ENCODE data around the gene ADAP2.
"Not testable (repeated sequence)": the region's sequence is repeated elsewhere in the genome, so short reads cannot be mapped to it uniquely, and the experiment has no call there.

ADAP2 gene

GRCh38 chr17:30928584-30928983, 6.8 kb downstream of the ADAP2 start:
- CTCF ChIA-PET, result interaction anchor here (0.6 kb wide), 1 partner anchor 79 kb away, joined by 3 read pairs; no protein-coding TSS in a partner anchor
- no peak for TF ChIP-seq ZBTB10 (tag by site-specific recombination; IDR thresholded peaks at IDR 0.05)
- TF ChIP-seq ZNF664 (tag by site-specific recombination; IDR thresholded peaks at IDR 0.05), result no peak
- no peak for TF ChIP-seq HOXA7 (CRISPR knock-in tag; IDR thresholded peaks at IDR 0.05; ENCODE audit: borderline replicate concordance)
- TF ChIP-seq ZNF571 (tag by site-specific recombination; IDR thresholded peaks at IDR 0.05), result no peak
- no peak for TF ChIP-seq SP7 (tag by site-specific recombination; IDR thresholded peaks at IDR 0.05)
- POLR2A ChIA-PET, result interaction anchor here (0.6 to 0.8 kb wide), 2 partner anchors 22 to 219 kb away, joined by 3 to 4 read pairs; partner anchors contain the start of gene TEFM

GRCh38 chr17:30929081-30929633, 7.4 kb downstream of the ADAP2 start:
- POLR2A ChIA-PET, result interaction anchor here (0.6 to 0.8 kb wide), 2 partner anchors 23 to 219 kb away, joined by 3 to 4 read pairs; partner anchors contain the start of gene TEFM
- Histone ChIP-seq H3K4me1 (ENCODE audit: control insufficient read depth, insufficient read depth, low read length) (no peaks in the 10 kb centered on the region), H3K9me3 (ENCODE audit: control insufficient read depth, insufficient read depth, low read depth, low read length) (no peaks in the 10 kb centered on the region), H3K27ac (ENCODE audit: extremely low read depth, low read depth, low read length) (no peak overlapping the region), H3K36me3 (ENCODE audit: control insufficient read depth in 2 of 2, insufficient read depth in 1 of 2, low read length in 2 of 2) (peaks cover 0 to 57% of the 10 kb centered on the region in 2 experiments; a peak in 2 of 3 replicates), H3K4me3 (ENCODE audit: low read depth, low read length) (no peak overlapping the region)
- no peak for TF ChIP-seq HOXC10 (CRISPR knock-in tag; IDR thresholded peaks at IDR 0.05)
- TF ChIP-seq ZNF274 (IDR thresholded peaks at IDR 0.05; ENCODE audit: low read length), result no peak
- TF ChIP-seq ZNF274 (tag by site-specific recombination; IDR thresholded peaks at IDR 0.05; ENCODE audit: borderline replicate concordance), result no peak
- TF ChIP-seq ZNF707 (tag by site-specific recombination; IDR thresholded peaks at IDR 0.05), result no peak
- no peak for TF ChIP-seq ZNF785 (tag by site-specific recombination; IDR thresholded peaks at IDR 0.05)
- CTCF ChIA-PET, result interaction anchor here (0.6 kb wide), 2 partner anchors 53 to 78 kb away, joined by 3 read pairs; no protein-coding TSS in a partner anchor

More at GRCh38 chr17:30928584-30928983, 6.8 kb downstream of the ADAP2 start:
- Histone ChIP-seq H3K9me3 (ENCODE audit: control insufficient read depth, insufficient read depth, low read depth, low read length) (no peaks in the 10 kb centered on the region), H3K27ac (ENCODE audit: extremely low read depth, low read depth, low read length) (no peak overlapping the region), H3K4me3 (ENCODE audit: low read depth, low read length) (no peak overlapping the region), H3K4me1 (ENCODE audit: control insufficient read depth, insufficient read depth, low read length) (no peaks in the 10 kb centered on the region), H3K36me3 (ENCODE audit: control insufficient read depth in 2 of 2, insufficient read depth in 1 of 2, low read length in 2 of 2) (peaks cover 0 to 56% of the 10 kb centered on the region in 2 experiments; a peak in 2 of 3 replicates)

- ChIA-PET POLR2A (interaction anchor here (0.6 kb wide), 1 partner anchor 47 kb away, joined by 3 read pairs; no protein-coding TSS in a partner anchor), CTCF (interaction anchor here (0.6 kb wide), 1 partner anchor 10 kb away, joined by 3 read pairs; no protein-coding TSS in a partner anchor)
- not testable (repeated sequence) for H3K4me1 ChIP-seq (ENCODE audit: control insufficient read depth, insufficient read depth, low read length); H3K9me3 ChIP-seq (ENCODE audit: control insufficient read depth, insufficient read depth, low read depth, low read length); H3K4me3 ChIP-seq (ENCODE audit: low read depth, low read length); H3K27ac ChIP-seq (ENCODE audit: extremely low read depth, low read depth, low read length)
- peaks cover 6 to 60% of the 10 kb centered on the region in 2 experiments for H3K36me3 ChIP-seq (ENCODE audit: control insufficient read depth in 2 of 2, insufficient read depth in 1 of 2, low read length in 2 of 2)
- 0 out of 2 replicates have a peak, but pooled peaks have one; percentile 70 for TF ChIP-seq ZNF202 (tag by site-specific recombination; IDR thresholded peaks at IDR 0.05; ENCODE audit: borderline replicate concordance)
- TF ChIP-seq ZNF394 (tag by site-specific recombination; IDR thresholded peaks at IDR 0.05; ENCODE audit: borderline replicate concordance), result peak; percentile 89; the same call in 1 of the 2 replicates
- TF ChIP-seq REST (tag by site-specific recombination; IDR thresholded peaks at IDR 0.05), result 0 out of 2 replicates have a peak, but pooled peaks have one; percentile 31
- 0 out of 2 replicates have a peak, but pooled peaks have one; percentile 37 for TF ChIP-seq ZNF266 (tag by site-specific recombination; IDR thresholded peaks at IDR 0.05; ENCODE audit: low read depth)
- peak; percentile 18; the same call in 1 of the 2 replicates for TF ChIP-seq KLF7 (tag by site-specific recombination; IDR thresholded peaks at IDR 0.05; ENCODE audit: borderline replicate concordance)
- peak; percentile 53; the same call in 1 of the 2 replicates for TF ChIP-seq ZNF560 (tag by site-specific recombination; IDR thresholded peaks at IDR 0.05; ENCODE audit: borderline replicate concordance)
- peak; percentile 63 for TF ChIP-seq ZNF555 (tag by site-specific recombination; conservative IDR thresholded peaks at IDR 0.05)
- peak; percentile 61 for TF ChIP-seq ZNF623 (tag by site-specific recombination; IDR thresholded peaks at IDR 0.05)
- TF ChIP-seq ZNF654 (tag by site-specific recombination; IDR thresholded peaks at IDR 0.05; ENCODE audit: low read depth), result peak; percentile 33; the same call in 1 of the 2 replicates
- 0 out of 2 replicates have a peak, but pooled peaks have one; percentile 21 for TF ChIP-seq GFI1B (tag by site-specific recombination; IDR thresholded peaks at IDR 0.05)
- TF ChIP-seq ZBTB8A (tag by site-specific recombination; IDR thresholded peaks at IDR 0.05), result peak; percentile 31; the same call in 1 of the 2 replicates
- peak; percentile 44; the same call in 1 of the 2 replicates for TF ChIP-seq ZNF664 (tag by site-specific recombination; IDR thresholded peaks at IDR 0.05)
Measured at GRCh38 chr17:30929861-30930260, 8.1 kb downstream of the ADAP2 start.
